K562 (cell line): ENCODE results near the gene LRRC74B. TPM values are rescaled to one million over a fixed set of nuclear protein-coding genes. Genes with fewer than 3 reads are reported as not detected.

Experiments
- COPS2 ChIP-seq: fragments of 450-650 bp; conservative IDR thresholded peaks from 2 replicates; pipeline ENCODE4 v1.6.1; 2016; ENCODE audit warnings: mild to moderate bottlenecking, moderate library complexity
- GTF2A2 ChIP-seq: IDR thresholded peaks from 2 replicates; pipeline ENCODE4 v1.6.1; 2016; ENCODE audit warnings: mild to moderate bottlenecking, missing genetic modification characterization, missing compliant biosample characterization
- HDAC1 ChIP-seq, 2 experiments: fragments of 450-650 bp; IDR thresholded peaks; 2 replicates each; pipeline ENCODE4 v1.6.1; 2016 to 2017; ENCODE audit warnings: inconsistent platforms in 1 of 2, mild to moderate bottlenecking in 1 of 2, moderate library complexity in 1 of 2
- MEIS2 ChIP-seq: fragments of 450-650 bp; IDR thresholded peaks from 2 replicates; pipeline ENCODE4 v1.6.1; 2014; ENCODE audit warnings: mild to moderate bottlenecking; ENCODE audit not compliant: partially characterized antibody
- NCOA1 ChIP-seq: fragments of 450-650 bp; IDR thresholded peaks from 2 replicates; pipeline ENCODE4 v1.6.1; 2016; ENCODE audit warnings: low read depth
- SMAD4 ChIP-seq: fragments of 250-450 bp; sonication (Bioruptor Pico); conservative IDR thresholded peaks from 2 replicates; pipeline ENCODE4 v1.8.0; 2021; ENCODE audit warnings: inconsistent platforms, mild to moderate bottlenecking, moderate library complexity
- U2AF1 ChIP-seq: fragments of 200-400 bp; formaldehyde crosslinking; optimal IDR thresholded peaks from 2 replicates; pipeline ENCODE3; 2017; ENCODE audit warnings: mild to moderate bottlenecking, low read depth, low read length, moderate library complexity
- ZBED1 ChIP-seq: IDR thresholded peaks from 2 replicates; pipeline ENCODE4 v1.6.1; 2014
- ZNF431 ChIP-seq: sonication (generic); formaldehyde crosslinking; IDR thresholded peaks from 2 replicates; pipeline ENCODE4 v1.8.0; 2022; ENCODE audit warnings: mild to moderate bottlenecking, missing genetic modification reagents
- ZNF583 ChIP-seq: fragments of 250-450 bp; sonication (Bioruptor Pico); IDR thresholded peaks from 2 replicates; pipeline ENCODE4 v1.4.0; 2020
- polyA plus RNA-seq, 8 experiments: library from polyadenylated mRNA; depleted of rRNA in 4 of 8; stranded (reverse) in 5 of 8; unstranded in 3 of 8; fragments of >200 nt; fragmentation: Nextera tagmentation in 2 of 8; fragmentation: Illumina TruSeq in 1 of 8; extraction: Ambion mirVana in 2 of 8; extraction: Trizol in 1 of 8; gene quantifications; 2 replicates each; pipeline versions ENCODE4 v1.2.1 to v1.2.3, GENCODE V29; 2011 to 2014; ENCODE audit warnings: inconsistent platforms in 1 of 8, missing spikeins in 1 of 8
- total RNA-seq, 7 experiments: library from RNA; depleted of rRNA in 6 of 7; stranded (reverse); fragments of >200 nt in 6 of 7; fragmentation: Illumina TruSeq in 2 of 7; extraction: Trizol in 2 of 7; gene quantifications; 2 replicates each; pipeline versions ENCODE4 v1.2.1 to v1.2.3, GENCODE V29; 2011 to 2021; ENCODE audit warnings: low replicate concordance in 1 of 7
- TF ChIP-seq, protein P1 (sequence below): fragments of 250-450 bp; sonication (Bioruptor Pico); IDR thresholded peaks from 2 replicates; pipeline ENCODE4 v1.5.0; 2022; ENCODE audit warnings: mild to moderate bottlenecking
- TF ChIP-seq, protein P2 (sequence below): IDR thresholded peaks from 3 replicates; pipeline ENCODE4 v1.6.1; 2011; ENCODE audit warnings: borderline replicate concordance, mild to moderate bottlenecking, moderate library complexity; ENCODE audit not compliant: insufficient read length; ENCODE audit errors: extremely low read depth

LRRC74B gene
- total and polyA plus RNA-seq, 9 of the 15 experiments (the other 6 are each of a cell fraction or from before 2014, with no cell fraction given), result not detected

DNA sequence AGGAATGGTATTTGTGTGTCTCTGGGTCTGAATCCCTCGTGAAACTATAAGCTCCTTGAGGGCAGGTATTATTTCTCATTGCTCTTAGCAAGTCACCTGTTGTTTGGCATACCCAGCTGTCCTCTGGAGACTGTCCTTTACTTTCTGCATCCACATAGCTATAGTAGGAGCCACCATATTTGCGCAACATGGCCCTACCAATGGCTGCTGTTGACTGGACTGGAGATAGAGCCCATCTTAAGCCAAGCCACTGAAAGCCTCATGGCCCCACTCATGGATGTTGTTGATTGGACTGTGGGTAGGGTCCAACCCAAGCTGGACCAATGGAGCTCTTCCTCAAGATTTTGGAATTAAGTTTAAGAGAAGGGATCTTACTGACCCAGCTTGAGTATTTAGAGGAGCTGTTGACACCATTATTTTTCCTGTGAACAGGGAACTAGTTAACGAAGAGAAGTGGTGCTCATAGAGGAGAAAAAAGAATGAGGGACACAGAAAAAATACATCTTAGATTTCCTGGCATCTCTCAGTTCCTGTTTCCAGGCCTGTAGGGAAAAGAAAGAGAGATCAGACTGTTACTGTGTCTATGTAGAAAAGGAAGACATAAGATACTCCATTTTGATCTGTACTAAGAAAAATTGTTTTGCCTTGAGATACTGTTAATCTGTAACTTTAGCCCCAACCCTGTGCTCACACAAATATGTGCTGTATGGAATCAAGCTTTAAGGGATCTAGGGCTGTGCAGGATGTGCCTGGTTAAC is 47.2 kb downstream of the LRRC74B start (continued):
- TF ChIP-seq, protein P1, sequence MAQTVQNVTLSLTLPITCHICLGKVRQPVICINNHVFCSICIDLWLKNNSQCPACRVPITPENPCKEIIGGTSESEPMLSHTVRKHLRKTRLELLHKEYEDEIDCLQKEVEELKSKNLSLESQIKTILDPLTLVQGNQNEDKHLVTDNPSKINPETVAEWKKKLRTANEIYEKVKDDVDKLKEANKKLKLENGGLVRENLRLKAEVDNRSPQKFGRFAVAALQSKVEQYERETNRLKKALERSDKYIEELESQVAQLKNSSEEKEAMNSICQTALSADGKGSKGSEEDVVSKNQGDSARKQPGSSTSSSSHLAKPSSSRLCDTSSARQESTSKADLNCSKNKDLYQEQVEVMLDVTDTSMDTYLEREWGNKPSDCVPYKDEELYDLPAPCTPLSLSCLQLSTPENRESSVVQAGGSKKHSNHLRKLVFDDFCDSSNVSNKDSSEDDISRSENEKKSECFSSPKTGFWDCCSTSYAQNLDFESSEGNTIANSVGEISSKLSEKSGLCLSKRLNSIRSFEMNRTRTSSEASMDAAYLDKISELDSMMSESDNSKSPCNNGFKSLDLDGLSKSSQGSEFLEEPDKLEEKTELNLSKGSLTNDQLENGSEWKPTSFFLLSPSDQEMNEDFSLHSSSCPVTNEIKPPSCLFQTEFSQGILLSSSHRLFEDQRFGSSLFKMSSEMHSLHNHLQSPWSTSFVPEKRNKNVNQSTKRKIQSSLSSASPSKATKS (CRISPR knock-in tag), result peak; percentile 67; the same call in 1 of the 2 replicates
- TF ChIP-seq GTF2A2 (peak; percentile 83), COPS2 (no peak), ZBED1 (no peak), ZNF431 (CRISPR knock-in tag) (no peak), NCOA1 (no peak), SMAD4 (CRISPR knock-in tag) (no peak), U2AF1 (no peak), ZNF583 (CRISPR knock-in tag) (peak; percentile 5; the same call in 1 of the 2 replicates), MEIS2 (no peak), HDAC1 (IDR thresholded peaks at IDR 0.05) (no peak)
- TF ChIP-seq, protein P2, sequence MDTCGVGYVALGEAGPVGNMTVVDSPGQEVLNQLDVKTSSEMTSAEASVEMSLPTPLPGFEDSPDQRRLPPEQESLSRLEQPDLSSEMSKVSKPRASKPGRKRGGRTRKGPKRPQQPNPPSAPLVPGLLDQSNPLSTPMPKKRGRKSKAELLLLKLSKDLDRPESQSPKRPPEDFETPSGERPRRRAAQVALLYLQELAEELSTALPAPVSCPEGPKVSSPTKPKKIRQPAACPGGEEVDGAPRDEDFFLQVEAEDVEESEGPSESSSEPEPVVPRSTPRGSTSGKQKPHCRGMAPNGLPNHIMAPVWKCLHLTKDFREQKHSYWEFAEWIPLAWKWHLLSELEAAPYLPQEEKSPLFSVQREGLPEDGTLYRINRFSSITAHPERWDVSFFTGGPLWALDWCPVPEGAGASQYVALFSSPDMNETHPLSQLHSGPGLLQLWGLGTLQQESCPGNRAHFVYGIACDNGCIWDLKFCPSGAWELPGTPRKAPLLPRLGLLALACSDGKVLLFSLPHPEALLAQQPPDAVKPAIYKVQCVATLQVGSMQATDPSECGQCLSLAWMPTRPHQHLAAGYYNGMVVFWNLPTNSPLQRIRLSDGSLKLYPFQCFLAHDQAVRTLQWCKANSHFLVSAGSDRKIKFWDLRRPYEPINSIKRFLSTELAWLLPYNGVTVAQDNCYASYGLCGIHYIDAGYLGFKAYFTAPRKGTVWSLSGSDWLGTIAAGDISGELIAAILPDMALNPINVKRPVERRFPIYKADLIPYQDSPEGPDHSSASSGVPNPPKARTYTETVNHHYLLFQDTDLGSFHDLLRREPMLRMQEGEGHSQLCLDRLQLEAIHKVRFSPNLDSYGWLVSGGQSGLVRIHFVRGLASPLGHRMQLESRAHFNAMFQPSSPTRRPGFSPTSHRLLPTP, result no peak
